K562 (cell line): ENCODE data around the gene LRRC57. TPM values are rescaled to one million over a fixed set of nuclear protein-coding genes. Genes with fewer than 3 reads are reported as not detected.

Source experiments
- BRD9 ChIP-seq: fragments of 450-650 bp; IDR thresholded peaks from 2 replicates; pipeline ENCODE4 v1.6.1; 2018; ENCODE audit warnings: low read depth; ENCODE audit not compliant: partially characterized antibody
- ETV6 ChIP-seq, 3 experiments: fragments of 150-350 bp in 1 of 3; sonication (generic) in 1 of 3; formaldehyde crosslinking in 1 of 3; IDR thresholded peaks; 2 replicates each; pipeline versions ENCODE4 v1.6.1 to v1.8.0; 2014 to 2022; ENCODE audit warnings: borderline replicate concordance in 2 of 3, low read depth in 2 of 3, antibody characterized with exemption in 1 of 3, low read length in 1 of 3, mild to moderate bottlenecking in 1 of 3, missing genetic modification reagents in 1 of 3
- EWSR1 ChIP-seq: fragments of 450-650 bp; IDR thresholded peaks from 2 replicates; pipeline ENCODE4 v1.6.1; 2018; ENCODE audit warnings: borderline replicate concordance, mild to moderate bottlenecking, low read depth, moderate library complexity; ENCODE audit not compliant: partially characterized antibody
- MED1 ChIP-seq: sonication (generic); formaldehyde crosslinking; IDR thresholded peaks from 2 replicates; pipeline ENCODE4 v1.8.1; 2023; ENCODE audit warnings: missing genetic modification reagents, borderline replicate concordance
- PURB ChIP-seq: sonication (generic); formaldehyde crosslinking; IDR thresholded peaks from 2 replicates; pipeline ENCODE4 v1.9.0; 2021; ENCODE audit warnings: low read depth, mild to moderate bottlenecking, missing genetic modification reagents
- RCOR1 ChIP-seq, 2 experiments: IDR thresholded peaks; 2 replicates each; pipeline ENCODE4 v1.6.1; 2012; ENCODE audit warnings: low read depth in 2 of 2, low read length in 2 of 2, borderline replicate concordance in 1 of 2, improper control_type of control experiment in 1 of 2
- RERE ChIP-seq: sonication (generic); formaldehyde crosslinking; IDR thresholded peaks from 2 replicates; pipeline ENCODE4 v1.8.0; 2023; ENCODE audit warnings: missing genetic modification reagents, mild to moderate bottlenecking, borderline replicate concordance
- SIN3B ChIP-seq: fragments of 450-650 bp; IDR thresholded peaks from 2 replicates; pipeline ENCODE4 v1.6.1; 2017; ENCODE audit warnings: low read depth, mild to moderate bottlenecking, moderate library complexity
- STAT6 ChIP-seq: sonication (generic); formaldehyde crosslinking; IDR thresholded peaks from 2 replicates; pipeline ENCODE4 v1.8.1; 2023; ENCODE audit warnings: mild to moderate bottlenecking, missing genetic modification reagents
- TAF1 ChIP-seq: IDR thresholded peaks from 2 replicates; pipeline ENCODE4 v1.6.1; 2011; ENCODE audit warnings: mild to moderate bottlenecking, low read length, moderate library complexity; ENCODE audit not compliant: insufficient read depth, control insufficient read depth, severe bottlenecking; ENCODE audit errors: extremely low read depth
- ZNF133 ChIP-seq: fragments of 250-450 bp; sonication (Bioruptor Pico); IDR thresholded peaks from 2 replicates; pipeline ENCODE4 v1.4.0; 2020; ENCODE audit warnings: mild to moderate bottlenecking
- ZNF134 ChIP-seq: fragments of 250-450 bp; sonication (Bioruptor Pico); conservative IDR thresholded peaks from 2 replicates; pipeline ENCODE4 v1.4.0; 2020
- polyA plus RNA-seq, 8 experiments: library from polyadenylated mRNA; depleted of rRNA in 4 of 8; stranded (reverse) in 5 of 8; unstranded in 3 of 8; fragments of >200 nt; fragmentation: Nextera tagmentation in 2 of 8; fragmentation: Illumina TruSeq in 1 of 8; extraction: Ambion mirVana in 2 of 8; extraction: Trizol in 1 of 8; gene quantifications; 2 replicates each; pipeline versions ENCODE4 v1.2.1 to v1.2.3, GENCODE V29; 2011 to 2014; ENCODE audit warnings: inconsistent platforms in 1 of 8, missing spikeins in 1 of 8
- total RNA-seq, 7 experiments: library from RNA; depleted of rRNA in 6 of 7; stranded (reverse); fragments of >200 nt in 6 of 7; fragmentation: Illumina TruSeq in 2 of 7; extraction: Trizol in 2 of 7; gene quantifications; 2 replicates each; pipeline versions ENCODE4 v1.2.1 to v1.2.3, GENCODE V29; 2011 to 2021; ENCODE audit warnings: low replicate concordance in 1 of 7
- TF ChIP-seq, protein P1 (sequence below): fragments of 450-650 bp; IDR thresholded peaks from 2 replicates; pipeline ENCODE4 v1.6.1; 2018; ENCODE audit not compliant: partially characterized antibody

Gene LRRC57
- total and polyA plus RNA-seq, 9 of the 15 experiments (the other 6 are each of a cell fraction or from before 2014, with no cell fraction given) = 3.9 to 20.4 (median 14.8) TPM

DNA sequence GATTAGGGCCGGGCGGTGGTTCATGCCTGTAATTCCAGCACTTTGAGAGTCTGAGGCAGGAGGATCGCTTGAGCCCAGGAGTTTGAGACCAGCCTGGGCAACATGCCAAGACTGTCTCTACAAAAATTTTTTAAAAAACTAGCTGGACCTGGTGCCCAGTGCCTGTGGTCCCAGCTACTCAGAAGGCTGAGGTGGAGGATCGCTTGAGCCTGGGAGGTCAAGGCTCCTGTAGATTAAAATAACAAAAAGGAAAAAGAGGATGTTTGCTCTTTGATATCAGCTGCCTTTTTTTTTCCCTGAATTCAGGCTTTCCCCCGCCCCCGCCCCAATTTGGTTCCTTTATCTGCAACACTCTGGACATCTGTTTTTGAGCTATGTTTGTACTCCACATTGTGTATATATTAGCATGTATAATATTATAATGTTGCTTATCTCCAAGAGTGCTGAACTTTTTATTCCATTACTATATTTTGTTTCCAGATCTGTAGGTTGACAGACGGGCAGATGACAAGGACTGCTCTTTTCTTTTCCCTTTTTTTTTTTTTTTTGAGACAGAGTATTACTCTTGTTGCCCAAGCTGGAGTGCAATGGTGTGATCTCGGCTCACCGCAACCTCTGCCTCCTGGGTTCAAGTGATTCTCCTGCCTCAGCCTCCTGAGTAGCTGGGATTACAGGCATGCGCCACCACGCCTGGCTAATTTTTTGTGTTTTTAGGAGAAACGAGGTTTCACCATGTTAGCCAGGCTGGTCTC, 48.6 kb downstream of the LRRC57 start (continued):
- TF ChIP-seq STAT6 = no peak
- no peak for TF ChIP-seq TAF1
- TF ChIP-seq ZNF134 (CRISPR knock-in tag) = no peak
- TF ChIP-seq PURB (CRISPR knock-in tag) = no peak
- no peak for TF ChIP-seq SIN3B
- no peak for TF ChIP-seq MED1
- TF ChIP-seq EWSR1 = no peak
- peak; percentile 72 for TF ChIP-seq BRD9
- TF ChIP-seq ETV6 (IDR thresholded peaks at IDR 0.05; ENCODE audit: borderline replicate concordance in 1 of 2, low read depth in 2 of 2, low read length in 1 of 2) = 0 out of 4 replicates have a peak, but pooled peaks of 1 of the 2 experiments have one; percentile 23
- no peak for TF ChIP-seq ETV6 (CRISPR knock-in tag; IDR thresholded peaks at IDR 0.05; ENCODE audit: borderline replicate concordance)
- no peak for TF ChIP-seq RERE
- TF ChIP-seq ZNF133 (CRISPR knock-in tag) = no peak
- TF ChIP-seq, protein P1, sequence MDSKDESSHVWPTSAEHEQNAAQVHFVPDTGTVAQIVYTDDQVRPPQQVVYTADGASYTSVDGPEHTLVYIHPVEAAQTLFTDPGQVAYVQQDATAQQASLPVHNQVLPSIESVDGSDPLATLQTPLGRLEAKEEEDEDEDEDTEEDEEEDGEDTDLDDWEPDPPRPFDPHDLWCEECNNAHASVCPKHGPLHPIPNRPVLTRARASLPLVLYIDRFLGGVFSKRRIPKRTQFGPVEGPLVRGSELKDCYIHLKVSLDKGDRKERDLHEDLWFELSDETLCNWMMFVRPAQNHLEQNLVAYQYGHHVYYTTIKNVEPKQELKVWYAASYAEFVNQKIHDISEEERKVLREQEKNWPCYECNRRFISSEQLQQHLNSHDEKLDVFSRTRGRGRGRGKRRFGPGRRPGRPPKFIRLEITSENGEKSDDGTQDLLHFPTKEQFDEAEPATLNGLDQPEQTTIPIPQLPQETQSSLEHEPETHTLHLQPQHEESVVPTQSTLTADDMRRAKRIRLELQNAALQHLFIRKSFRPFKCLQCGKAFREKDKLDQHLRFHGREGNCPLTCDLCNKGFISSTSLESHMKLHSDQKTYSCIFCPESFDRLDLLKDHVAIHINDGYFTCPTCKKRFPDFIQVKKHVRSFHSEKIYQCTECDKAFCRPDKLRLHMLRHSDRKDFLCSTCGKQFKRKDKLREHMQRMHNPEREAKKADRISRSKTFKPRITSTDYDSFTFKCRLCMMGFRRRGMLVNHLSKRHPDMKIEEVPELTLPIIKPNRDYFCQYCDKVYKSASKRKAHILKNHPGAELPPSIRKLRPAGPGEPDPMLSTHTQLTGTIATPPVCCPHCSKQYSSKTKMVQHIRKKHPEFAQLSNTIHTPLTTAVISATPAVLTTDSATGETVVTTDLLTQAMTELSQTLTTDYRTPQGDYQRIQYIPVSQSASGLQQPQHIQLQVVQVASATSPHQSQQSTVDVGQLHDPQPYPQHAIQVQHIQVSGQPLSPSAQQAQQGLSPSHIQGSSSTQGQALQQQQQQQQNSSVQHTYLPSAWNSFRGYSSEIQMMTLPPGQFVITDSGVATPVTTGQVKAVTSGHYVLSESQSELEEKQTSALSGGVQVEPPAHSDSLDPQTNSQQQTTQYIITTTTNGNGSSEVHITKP = no peak
- no peak for TF ChIP-seq RCOR1 (IDR thresholded peaks at IDR 0.05; ENCODE audit: borderline replicate concordance in 1 of 2, low read depth in 2 of 2, low read length in 2 of 2)
